Thymus (tissue), 11 donors: ENCODE data around the gene SQSTM1. TPM values are rescaled to one million over a fixed set of nuclear protein-coding genes. Genes with fewer than 3 reads are reported as not detected.

ENCODE experiments used
- DNase-seq, 9 donors: peaks; one replicate each; pipeline ENCODE4 v3.0.0-alpha.2; 2013; ENCODE audit warnings: low spot score in 9 of 9, low read depth in 6 of 9, missing footprints in 1 of 9
- H3K27ac ChIP-seq, 2 donors: one replicate each; pipeline ENCODE4 v1.5.1; 2013; ENCODE audit warnings: control low read depth in 1 of 2, low read depth in 1 of 2, low read length in 1 of 2, mild to moderate bottlenecking in 1 of 2, moderate library complexity in 1 of 2
- H3K27me3 ChIP-seq, 2 donors: one replicate each; pipeline ENCODE4 v1.5.1; 2013; ENCODE audit warnings: low read length in 1 of 2; ENCODE audit not compliant: control insufficient read depth in 2 of 2, insufficient read depth in 1 of 2
- H3K36me3 ChIP-seq, 2 donors: one replicate each; pipeline ENCODE4 v1.5.1; 2013; ENCODE audit warnings: low read length in 1 of 2, mild to moderate bottlenecking in 1 of 2, moderate library complexity in 1 of 2; ENCODE audit not compliant: control insufficient read depth in 2 of 2, insufficient read depth in 2 of 2
- H3K4me1 ChIP-seq, 2 donors: one replicate each; pipeline ENCODE4 v1.5.1; 2013; ENCODE audit warnings: low read length in 2 of 2; ENCODE audit not compliant: control insufficient read depth in 2 of 2, insufficient read depth in 2 of 2
- H3K4me3 ChIP-seq, 2 donors: one replicate each; pipeline ENCODE4 v1.5.1; 2013; ENCODE audit warnings: low read length in 2 of 2, control low read depth in 1 of 2, mild to moderate bottlenecking in 1 of 2
- H3K9me3 ChIP-seq, 2 donors: one replicate each; pipeline ENCODE4 v1.5.1; 2013; ENCODE audit warnings: low read length in 1 of 2, mild to moderate bottlenecking in 1 of 2; ENCODE audit not compliant: control insufficient read depth in 2 of 2, insufficient read depth in 1 of 2
- WGBS: extraction: QIAGEN DNeasy Blood & Tissue Kit; methylation state at CpG from one replicate; pipeline ENCODE4 v1.1.7; 2013; 5-methylcytosine and 5-hydroxymethylcytosine counted together
- polyA plus RNA-seq: library from polyadenylated mRNA; stranded (reverse); fragments of 200-250 nt; gene quantifications from one replicate; pipeline ENCODE4 v1.2.3, GENCODE V29; 2013
- total RNA-seq: library from RNA; stranded (reverse); fragments of 120-200 nt; gene quantifications from one replicate; pipeline ENCODE4 v1.2.4, GENCODE V29; 2013
- donor health status: healthy.

Gene SQSTM1
- total and polyA plus RNA-seq, 2 donors: 97.9 to 253 TPM

GRCh38 chr5:179819296-179820126, 1.2 kb upstream of the SQSTM1 start:
- 40% methylated on average over 26 of the region's 26 CpGs for WGBS
- Histone ChIP-seq H3K4me3 (peak overlapping the region in 1 of 2 donors; percentile 72), H3K4me1 (peaks cover 15 to 45% of the 10 kb centered on the region in 2 donors), H3K27me3 (peaks cover 28 to 52% of the 10 kb centered on the region in 2 donors), H3K36me3 (peaks cover 13 to 16% of the 10 kb centered on the region in 2 donors), H3K27ac (peak overlapping the region; percentile 76 to 89), H3K9me3 (no peaks in the 10 kb centered on the region)
- peak in 1 of 9 donors; percentile 25 for DNase-seq

GRCh38 chr5:179820127-179820482, 600 bp upstream of the SQSTM1 start:
- Histone ChIP-seq H3K27ac (peak overlapping the region; percentile 76 to 89), H3K4me3 (peak overlapping the region; percentile 59 to 72), H3K4me1 (peaks cover 15 to 46% of the 10 kb centered on the region in 2 donors), H3K27me3 (peaks cover 28 to 52% of the 10 kb centered on the region in 2 donors), H3K36me3 (peaks cover 19 to 22% of the 10 kb centered on the region in 2 donors), H3K9me3 (no peaks in the 10 kb centered on the region)
- DNase-seq: no peak
- 74% methylated on average over 12 of the region's 12 CpGs for WGBS

DNA sequence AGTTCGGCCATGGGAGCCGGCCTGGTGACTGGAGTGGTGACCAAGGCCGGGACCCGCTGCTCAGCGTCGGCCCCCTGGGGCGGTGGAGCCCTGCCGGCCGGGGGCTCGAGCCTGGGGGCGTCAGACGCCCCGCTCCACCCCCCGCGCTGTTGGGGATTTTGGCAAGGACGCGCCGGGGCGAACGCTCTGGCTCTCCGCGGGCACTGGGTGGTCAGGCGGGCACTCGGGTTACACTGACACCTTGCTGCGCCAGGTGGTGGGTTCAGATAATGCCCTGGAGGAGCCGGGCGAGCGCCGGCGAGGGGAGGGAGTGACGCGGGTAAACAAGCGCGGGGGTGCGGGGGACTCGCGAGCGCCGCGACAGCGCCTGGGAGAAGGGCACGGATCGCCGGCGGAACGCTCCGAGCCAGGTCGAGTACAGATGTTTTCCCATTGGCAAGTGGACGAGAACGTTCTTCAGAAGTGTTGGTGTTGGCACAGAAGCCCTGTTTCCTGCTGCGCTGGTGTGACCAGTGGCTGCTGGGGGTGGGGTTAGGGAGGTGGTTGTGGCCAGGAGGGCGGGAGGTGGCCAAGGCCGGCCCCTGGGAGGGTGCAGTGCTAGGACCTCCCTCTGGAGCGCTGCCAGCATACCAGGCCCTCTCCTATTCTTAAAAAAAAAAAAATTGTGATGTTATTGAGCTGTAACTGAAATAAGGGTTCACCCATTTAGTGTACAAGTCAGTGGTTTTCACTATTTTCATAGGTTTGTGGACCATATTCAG, 773 bp downstream of the SQSTM1 start:
- Histone ChIP-seq H3K27me3 (peaks cover 28 to 41% of the 10 kb centered on the region in 2 donors), H3K4me1 (peaks cover 15 to 46% of the 10 kb centered on the region in 2 donors), H3K4me3 (peak overlapping the region; percentile 59 to 72), H3K9me3 (peaks cover 0 to 1% of the 10 kb centered on the region in 2 donors), H3K27ac (peak overlapping the region; percentile 76 to 97), H3K36me3 (peaks cover 30 to 31% of the 10 kb centered on the region in 2 donors)
- peak in 4 of 9 donors; percentile 59 to 76 (median 64) for DNase-seq
- under 1% methylated on average over 54 of the region's 54 CpGs for WGBS

GRCh38 chr5:179822059-179822432, 1.3 kb downstream of the SQSTM1 start:
- peaks cover 15 to 47% of the 10 kb centered on the region in 2 donors for H3K4me1 ChIP-seq
- peaks cover 22 to 35% of the 10 kb centered on the region in 2 donors for H3K27me3 ChIP-seq
- peaks cover 30 to 33% of the 10 kb centered on the region in 2 donors for H3K36me3 ChIP-seq
- H3K9me3 ChIP-seq: peaks cover 0 to 1% of the 10 kb centered on the region in 2 donors
- H3K27ac ChIP-seq: no peak overlapping the region
- DNase-seq: no peak
- WGBS: 47% methylated on average over 3 of the region's 3 CpGs
- peak overlapping the region; percentile 59 to 72 for H3K4me3 ChIP-seq

- H3K4me1 ChIP-seq: peaks cover 15 to 48% of the 10 kb centered on the region in 2 donors
- peaks cover 30 to 35% of the 10 kb centered on the region in 2 donors for H3K36me3 ChIP-seq
- peaks cover 0 to 1% of the 10 kb centered on the region in 2 donors for H3K9me3 ChIP-seq
- DNase-seq: no peak
- no peak overlapping the region for H3K27ac ChIP-seq
- H3K4me3 ChIP-seq: peak overlapping the region; percentile 59 to 72
- peaks cover 18 to 30% of the 10 kb centered on the region in 2 donors for H3K27me3 ChIP-seq
- WGBS: 86% methylated on average over 8 of the region's 8 CpGs
These were observed 1.8 kb downstream of the SQSTM1 start for GRCh38 chr5:179822444-179822990.

DNA sequence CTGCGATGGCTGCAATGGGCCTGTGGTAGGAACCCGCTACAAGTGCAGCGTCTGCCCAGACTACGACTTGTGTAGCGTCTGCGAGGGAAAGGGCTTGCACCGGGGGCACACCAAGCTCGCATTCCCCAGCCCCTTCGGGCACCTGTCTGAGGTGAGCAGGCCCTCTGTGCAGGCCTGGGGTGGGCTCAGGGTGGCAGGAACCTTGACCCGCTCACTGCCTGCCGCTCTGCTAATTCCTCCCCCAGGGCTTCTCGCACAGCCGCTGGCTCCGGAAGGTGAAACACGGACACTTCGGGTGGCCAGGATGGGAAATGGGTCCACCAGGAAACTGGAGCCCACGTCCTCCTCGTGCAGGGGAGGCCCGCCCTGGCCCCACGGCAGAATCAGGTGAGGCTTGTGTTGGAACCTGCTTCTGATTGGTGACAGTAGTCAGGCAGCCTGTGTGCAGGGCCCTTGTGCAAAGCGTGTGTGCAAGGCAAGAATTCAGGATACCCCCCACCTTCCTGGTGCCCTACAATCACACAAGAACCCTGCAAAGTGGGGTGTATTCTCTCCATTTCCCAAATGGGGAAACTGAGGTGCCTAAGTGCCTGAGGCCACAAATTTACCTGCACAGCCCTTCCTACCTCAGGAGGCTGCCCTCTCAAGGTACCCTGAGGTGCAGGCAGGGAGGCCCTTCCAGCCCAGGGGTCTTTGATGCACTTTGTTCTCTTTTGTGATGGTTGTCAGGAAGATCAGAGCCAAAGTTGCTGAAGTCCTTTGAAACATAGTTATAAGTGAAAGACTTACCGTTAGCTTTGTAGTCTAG, 3.4 kb downstream of the SQSTM1 start:
- H3K36me3 ChIP-seq: peaks cover 37 to 41% of the 10 kb centered on the region in 2 donors
- peaks cover 0 to 1% of the 10 kb centered on the region in 2 donors for H3K9me3 ChIP-seq
- H3K4me1 ChIP-seq: peaks cover 15 to 47% of the 10 kb centered on the region in 2 donors
- peaks cover 7 to 14% of the 10 kb centered on the region in 2 donors for H3K27me3 ChIP-seq
- DNase-seq: no peak
- 98% methylated on average over 22 of the region's 22 CpGs for WGBS
- H3K4me3 ChIP-seq: no peak overlapping the region
- no peak overlapping the region for H3K27ac ChIP-seq

- peaks cover under 1 to 8% of the 10 kb centered on the region in 2 donors for H3K27me3 ChIP-seq
- peaks cover 0 to 1% of the 10 kb centered on the region in 2 donors for H3K9me3 ChIP-seq
- H3K4me1 ChIP-seq: peaks cover 15 to 41% of the 10 kb centered on the region in 2 donors
- DNase-seq: no peak
- peaks cover 40 to 45% of the 10 kb centered on the region in 2 donors for H3K36me3 ChIP-seq
- no peak overlapping the region for H3K27ac ChIP-seq
- H3K4me3 ChIP-seq: no peak overlapping the region
- WGBS: 98% methylated on average over 3 of the region's 3 CpGs
These were observed 4.0 kb downstream of the SQSTM1 start for GRCh38 chr5:179824745-179825112.

DNA sequence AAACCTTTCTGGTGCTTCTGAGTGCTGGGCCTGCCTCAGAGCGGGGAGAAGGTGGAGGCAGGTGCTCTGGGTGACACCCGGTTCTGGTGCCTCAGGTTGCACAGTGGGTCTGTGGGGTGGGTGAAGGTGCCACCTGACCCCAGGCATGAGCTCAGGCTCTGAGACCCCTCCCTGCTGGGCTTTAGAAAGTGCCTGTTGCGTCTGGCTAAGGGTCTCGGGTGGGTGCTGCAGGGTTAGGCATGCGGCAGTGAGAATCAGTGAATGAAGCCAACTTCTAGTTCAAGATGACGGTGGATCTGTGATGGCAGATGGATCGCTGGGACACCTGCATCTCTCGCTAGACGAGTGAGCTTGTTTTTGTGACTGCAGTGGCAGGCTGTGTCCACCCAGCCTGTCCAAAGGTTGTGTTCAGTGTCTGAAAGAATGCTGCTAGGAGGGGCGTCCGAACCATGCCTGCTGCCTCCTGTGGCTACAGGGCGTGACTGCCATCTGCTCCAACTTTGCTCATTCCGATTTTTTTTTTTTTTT, 5.0 kb downstream of the SQSTM1 start:
- Histone ChIP-seq H3K27ac (peak overlapping the region in 1 of 2 donors; percentile 18), H3K4me1 (peaks cover 7 to 32% of the 10 kb centered on the region in 2 donors), H3K27me3 (no peaks in the 10 kb centered on the region), H3K9me3 (peaks cover 2 to 4% of the 10 kb centered on the region in 2 donors), H3K36me3 (peaks cover 50 to 52% of the 10 kb centered on the region in 2 donors), H3K4me3 (no peak overlapping the region)
- 97% methylated on average over 13 of the region's 13 CpGs for WGBS
- DNase-seq: no peak
